Cardiac muscle cell (in vitro differentiated cells and primary cell): ENCODE results near the gene SLC4A1AP. TPM values are rescaled to one million over a fixed set of nuclear protein-coding genes. Genes with fewer than 3 reads are reported as not detected.

Experiments
- DNase-seq, 2 donors: peaks; one replicate each; pipeline versions ENCODE4 v3.0.0 to v3.0.0-alpha.2; 2010 to 2017; ENCODE audit warnings: low read depth in 1 of 2, low spot score in 1 of 2
- H3K27ac ChIP-seq: fragments of 200-600 bp; sonication (generic); 2 replicates; pipeline ENCODE4 v1.5.1; 2016
- H3K27me3 ChIP-seq: fragments of 200-600 bp; sonication (generic); 2 replicates; pipeline ENCODE4 v1.6.0; 2016; ENCODE audit warnings: control low read depth
- H3K36me3 ChIP-seq: fragments of 200-600 bp; sonication (generic); 2 replicates; pipeline ENCODE4 v1.5.1; 2016; ENCODE audit warnings: control low read depth
- H3K4me1 ChIP-seq: fragments of 200-600 bp; sonication (generic); 2 replicates; pipeline ENCODE4 v1.8.1; 2017; ENCODE audit warnings: low read depth, mild to moderate bottlenecking, mixed run types
- H3K4me3 ChIP-seq: fragments of 200-600 bp; sonication (generic); 2 replicates; pipeline ENCODE4 v1.5.1; 2016; ENCODE audit warnings: mild to moderate bottlenecking
- H3K9me3 ChIP-seq: fragments of 200-600 bp; sonication (generic); 2 replicates; pipeline ENCODE4 v1.5.1; 2017; ENCODE audit warnings: low read depth, mild to moderate bottlenecking, control low read depth
- polyA plus RNA-seq: library from polyadenylated mRNA; unstranded; fragments of >200 nt; fragmentation: Nextera tagmentation; extraction: Ambion mirVana; gene quantifications from 2 replicates; pipeline ENCODE4 v1.2.1, GENCODE V29; 2016
- total RNA-seq: library from RNA; depleted of rRNA; stranded (reverse); fragments of >200 nt; gene quantifications from 2 replicates; pipeline ENCODE4 v1.2.3, GENCODE V29; 2016
- TF ChIP-seq, protein P1 (sequence below): IDR thresholded peaks from 2 replicates; pipeline ENCODE4 v1.5.1; 2012; ENCODE audit warnings: low read depth, mild to moderate bottlenecking, low read length

SLC4A1AP gene
- total and polyA plus RNA-seq, 2 experiments from 2014 or later = 34.8 to 35.9 TPM

DNA sequence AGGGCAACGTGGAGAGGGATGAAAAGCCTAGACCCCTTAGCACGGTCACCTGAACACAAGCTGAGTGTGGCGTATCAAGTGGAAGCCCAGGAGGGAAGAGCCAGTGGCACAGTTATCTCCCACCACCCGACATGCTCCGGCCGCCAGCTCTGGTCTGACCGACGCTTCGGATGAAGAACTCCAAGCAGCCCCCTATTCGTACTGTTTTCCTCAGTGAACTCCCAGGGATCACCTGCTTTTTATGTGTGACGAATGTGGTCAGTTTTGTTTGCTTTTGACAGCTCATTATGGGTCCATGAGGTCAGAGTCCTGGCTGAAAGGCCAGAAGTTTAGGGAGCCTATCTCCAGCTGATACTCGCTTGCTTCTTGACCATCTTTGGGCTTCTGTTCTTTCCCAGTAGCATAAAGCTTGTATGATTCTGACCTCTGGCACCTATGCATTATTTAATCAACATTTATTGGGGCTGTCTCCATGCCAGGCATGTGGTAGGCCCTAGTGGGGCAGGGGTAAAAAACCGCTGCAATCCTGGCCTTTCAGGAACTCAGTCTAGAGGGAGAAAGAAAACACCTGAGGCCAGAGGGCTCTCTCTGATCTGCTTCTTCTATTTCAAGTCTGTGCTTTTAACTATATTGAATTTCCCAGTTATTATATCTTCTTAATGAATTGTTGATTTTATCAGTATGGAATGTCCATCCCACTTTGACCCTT is 74.8 kb downstream of the SLC4A1AP start:
- no peaks in the 10 kb centered on the region for H3K36me3 ChIP-seq
- H3K4me3 ChIP-seq = no peak overlapping the region
- TF ChIP-seq, protein P1, sequence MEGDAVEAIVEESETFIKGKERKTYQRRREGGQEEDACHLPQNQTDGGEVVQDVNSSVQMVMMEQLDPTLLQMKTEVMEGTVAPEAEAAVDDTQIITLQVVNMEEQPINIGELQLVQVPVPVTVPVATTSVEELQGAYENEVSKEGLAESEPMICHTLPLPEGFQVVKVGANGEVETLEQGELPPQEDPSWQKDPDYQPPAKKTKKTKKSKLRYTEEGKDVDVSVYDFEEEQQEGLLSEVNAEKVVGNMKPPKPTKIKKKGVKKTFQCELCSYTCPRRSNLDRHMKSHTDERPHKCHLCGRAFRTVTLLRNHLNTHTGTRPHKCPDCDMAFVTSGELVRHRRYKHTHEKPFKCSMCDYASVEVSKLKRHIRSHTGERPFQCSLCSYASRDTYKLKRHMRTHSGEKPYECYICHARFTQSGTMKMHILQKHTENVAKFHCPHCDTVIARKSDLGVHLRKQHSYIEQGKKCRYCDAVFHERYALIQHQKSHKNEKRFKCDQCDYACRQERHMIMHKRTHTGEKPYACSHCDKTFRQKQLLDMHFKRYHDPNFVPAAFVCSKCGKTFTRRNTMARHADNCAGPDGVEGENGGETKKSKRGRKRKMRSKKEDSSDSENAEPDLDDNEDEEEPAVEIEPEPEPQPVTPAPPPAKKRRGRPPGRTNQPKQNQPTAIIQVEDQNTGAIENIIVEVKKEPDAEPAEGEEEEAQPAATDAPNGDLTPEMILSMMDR = no peak
- peaks cover 7% of the 10 kb centered on the region for H3K27me3 ChIP-seq
- no peak for DNase-seq
- H3K4me1 ChIP-seq = peaks cover 8% of the 10 kb centered on the region
- H3K27ac ChIP-seq = no peak overlapping the region
- no peaks in the 10 kb centered on the region for H3K9me3 ChIP-seq

DNA sequence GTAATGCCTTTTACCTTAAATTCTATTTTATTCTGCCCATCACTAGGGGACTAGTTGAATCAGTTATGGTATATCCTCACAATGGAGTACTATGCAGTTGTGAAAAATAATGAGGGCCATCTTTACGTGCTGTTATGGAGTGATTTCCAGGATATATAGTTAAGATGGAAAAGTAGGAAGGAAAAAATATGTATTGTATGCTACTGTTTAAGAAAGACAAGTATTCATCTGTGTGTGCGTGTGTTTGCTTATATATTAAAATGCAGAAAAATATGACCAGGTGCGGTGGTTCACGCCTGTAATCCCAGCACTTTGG is 75.3 kb downstream of the SLC4A1AP start:
- TF ChIP-seq, protein P1 = no peak

DNA sequence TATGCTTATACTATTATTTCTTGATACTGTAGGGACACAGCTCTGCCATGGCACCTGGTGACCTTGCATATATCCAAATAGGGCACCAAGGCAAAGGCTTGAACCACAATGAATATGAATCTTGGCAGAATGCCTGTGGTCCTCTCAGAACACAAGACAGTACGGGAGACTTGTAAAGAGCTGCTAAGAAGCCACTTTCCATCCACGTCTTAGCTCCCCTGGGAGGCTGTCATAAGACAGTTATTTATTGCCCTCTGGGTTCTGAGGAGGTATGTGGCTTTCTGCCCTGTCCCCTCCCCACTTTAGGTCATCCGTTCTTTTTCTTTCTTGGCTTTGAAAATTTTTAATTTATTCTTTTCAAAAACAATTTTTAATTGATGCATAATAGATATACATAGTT is 78.0 kb downstream of the SLC4A1AP start:
- Histone ChIP-seq H3K27me3 (no peaks in the 10 kb centered on the region), H3K9me3 (no peaks in the 10 kb centered on the region), H3K4me3 (no peak overlapping the region), H3K36me3 (no peaks in the 10 kb centered on the region), H3K27ac (no peak overlapping the region), H3K4me1 (no peaks in the 10 kb centered on the region)
- no peak for DNase-seq
- TF ChIP-seq, protein P1 = no peak

More for the DNA sequence above, 75.3 kb downstream of the SLC4A1AP start:
- Histone ChIP-seq H3K27ac (no peak overlapping the region), H3K9me3 (no peaks in the 10 kb centered on the region), H3K4me1 (peaks cover 8% of the 10 kb centered on the region), H3K36me3 (no peaks in the 10 kb centered on the region), H3K4me3 (no peak overlapping the region), H3K27me3 (peaks cover 7% of the 10 kb centered on the region)
- DNase-seq = no peak

DNA sequence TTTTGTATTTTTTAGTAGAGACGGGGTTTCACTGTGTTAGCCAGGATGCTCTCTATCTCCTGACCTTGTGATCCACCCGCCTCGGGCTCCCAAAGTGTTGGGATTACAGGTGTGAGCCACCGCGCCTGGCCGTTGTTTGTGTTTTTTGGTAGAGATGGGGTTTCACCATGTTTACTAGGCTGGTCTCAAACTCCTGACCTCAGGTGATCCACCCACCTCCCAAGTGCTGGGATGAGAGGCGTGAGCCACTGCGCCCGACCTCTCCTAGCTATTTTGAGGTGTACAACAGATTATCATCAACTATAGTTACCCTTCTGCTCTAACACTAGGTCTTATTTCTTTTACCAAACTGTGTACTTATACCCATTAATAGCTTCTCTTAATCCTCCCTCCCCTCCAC is 78.9 kb downstream of the SLC4A1AP start:
- Histone ChIP-seq H3K27me3 (no peaks in the 10 kb centered on the region), H3K36me3 (no peaks in the 10 kb centered on the region), H3K4me3 (no peak overlapping the region), H3K9me3 (no peaks in the 10 kb centered on the region), H3K4me1 (no peaks in the 10 kb centered on the region), H3K27ac (no peak overlapping the region)
- no peak for DNase-seq
- TF ChIP-seq, protein P1 = no peak

Other genes starting within 250 kb of the SLC4A1AP start
- gene NRBP1, start 235.3 kb upstream of the SLC4A1AP start, total RNA-seq = 82.1 and 122 TPM in 2 replicates
- 147 and 185 TPM in 2 replicates for gene NRBP1, start 235.3 kb upstream of the SLC4A1AP start, polyA plus RNA-seq
- 1.3 and 2.8 TPM in 2 replicates for gene KRTCAP3, start 221.5 kb upstream of the SLC4A1AP start, total RNA-seq
- 2.0 and 4.9 TPM in 2 replicates for gene KRTCAP3, start 221.5 kb upstream of the SLC4A1AP start, polyA plus RNA-seq
- 20.7 and 37.6 TPM in 2 replicates for gene IFT172, start 174.1 kb upstream of the SLC4A1AP start, total RNA-seq
- 35.1 and 35.4 TPM in 2 replicates for gene IFT172, start 174.1 kb upstream of the SLC4A1AP start, polyA plus RNA-seq
- gene FNDC4, start 168.7 kb upstream of the SLC4A1AP start, total RNA-seq = 39.4 and 53.4 TPM in 2 replicates
- 43.4 and 51.2 TPM in 2 replicates for gene FNDC4, start 168.7 kb upstream of the SLC4A1AP start, polyA plus RNA-seq
- gene GCKR, start 167.1 kb upstream of the SLC4A1AP start, total RNA-seq = not detected in 2 replicates
- gene GCKR, start 167.1 kb upstream of the SLC4A1AP start, polyA plus RNA-seq = not detected in 2 replicates
- 22.0 and 38.6 TPM in 2 replicates for gene ZNF512, start 80.8 kb upstream of the SLC4A1AP start, total RNA-seq
- 20.7 and 35.5 TPM in 2 replicates for gene ZNF512, start 80.8 kb upstream of the SLC4A1AP start, polyA plus RNA-seq
- 4.2 and 6.1 TPM in 2 replicates for gene CCDC121, start 34.9 kb upstream of the SLC4A1AP start, total RNA-seq
- 5.1 and 6.1 TPM in 2 replicates for gene CCDC121, start 34.9 kb upstream of the SLC4A1AP start, polyA plus RNA-seq
- 24.1 and 30.0 TPM in 2 replicates for gene GPN1, start 34.8 kb upstream of the SLC4A1AP start, total RNA-seq
- 51.6 and 52.5 TPM in 2 replicates for gene GPN1, start 34.8 kb upstream of the SLC4A1AP start, polyA plus RNA-seq
- gene SUPT7L, start 275 bp upstream of the SLC4A1AP start, total RNA-seq = 37.8 and 38.0 TPM in 2 replicates
- 34.3 and 38.3 TPM in 2 replicates for gene SUPT7L, start 275 bp upstream of the SLC4A1AP start, polyA plus RNA-seq
- gene MRPL33, start 107.8 kb downstream of the SLC4A1AP start, total RNA-seq = 46.6 and 78.6 TPM in 2 replicates
- gene MRPL33, start 107.8 kb downstream of the SLC4A1AP start, polyA plus RNA-seq = 240 and 271 TPM in 2 replicates
- 3.8 and 4.1 TPM in 2 replicates for gene RBKS, start 226.5 kb downstream of the SLC4A1AP start, total RNA-seq
- gene RBKS, start 226.5 kb downstream of the SLC4A1AP start, polyA plus RNA-seq = 6.9 and 9.3 TPM in 2 replicates
- gene BABAM2, start 226.8 kb downstream of the SLC4A1AP start, total RNA-seq = 31.8 and 33.3 TPM in 2 replicates
- gene BABAM2, start 226.8 kb downstream of the SLC4A1AP start, polyA plus RNA-seq = 57.8 and 83.3 TPM in 2 replicates